DMS53 treated with DMSO at 0.1 percent for 48 hours (cell line): ENCODE results near the gene ITPKB.
"Not testable (repeated sequence)": the region's sequence is repeated elsewhere in the genome, so short reads cannot be mapped to it uniquely, and the experiment has no call there.

Experiments used
- DNase-seq: peaks from one replicate; lab custom pipeline; 2025; ENCODE audit not compliant: unreplicated experiment; lab: John Stamatoyannopoulos, UW

ITPKB gene

GRCh38 chr1:226731257-226731893 is 7.7 kb downstream of the ITPKB start:
- no peak for DNase-seq

GRCh38 chr1:226730836-226731235 is 8.2 kb downstream of the ITPKB start:
- no peak for DNase-seq

GRCh38 chr1:226730071-226730470 is 9.0 kb downstream of the ITPKB start:
- DNase-seq: no peak

- no peak for DNase-seq
Observed at GRCh38 chr1:226728448-226728847, 10.6 kb downstream of the ITPKB start.

- no peak for DNase-seq
Observed at GRCh38 chr1:226725897-226726267, 13.2 kb downstream of the ITPKB start.

- peak; percentile 42 for DNase-seq
Observed at GRCh38 chr1:226723657-226724532, 15.2 kb downstream of the ITPKB start.

- DNase-seq: no peak
Observed at GRCh38 chr1:226722901-226723656, 16.0 kb downstream of the ITPKB start.

GRCh38 chr1:226722240-226722900 is 16.7 kb downstream of the ITPKB start:
- DNase-seq: no peak

- not testable (repeated sequence) for DNase-seq
Observed at GRCh38 chr1:226720574-226720973, 18.5 kb downstream of the ITPKB start.

GRCh38 chr1:226719596-226720387 is 19.3 kb downstream of the ITPKB start:
- no peak for DNase-seq

- no peak for DNase-seq
Observed at GRCh38 chr1:226717256-226717909, 21.7 kb downstream of the ITPKB start.

- DNase-seq: no peak
Observed at GRCh38 chr1:226716577-226716976, 22.5 kb downstream of the ITPKB start.

- no peak for DNase-seq
Observed at GRCh38 chr1:226714148-226714547, 24.9 kb downstream of the ITPKB start.

GRCh38 chr1:226712742-226713419 is 26.2 kb downstream of the ITPKB start:
- no peak for DNase-seq

GRCh38 chr1:226711976-226712741 is 26.9 kb downstream of the ITPKB start:
- no peak for DNase-seq

- DNase-seq: no peak
Observed at GRCh38 chr1:226710501-226710900, 28.6 kb downstream of the ITPKB start.

GRCh38 chr1:226709953-226710352 is 29.1 kb downstream of the ITPKB start:
- no peak for DNase-seq

- no peak for DNase-seq
Observed at GRCh38 chr1:226708967-226709396, 30.1 kb downstream of the ITPKB start.
